ENCODE measurements around the gene DHX30. TPM values are rescaled to one million over a fixed set of nuclear protein-coding genes. Genes with fewer than 3 reads are reported as not detected.
"Not testable (repeated sequence)": the region's sequence is repeated elsewhere in the genome, so short reads cannot be mapped to it uniquely, and the experiment has no call there.

DHX30 gene
- total RNA-seq, 1 experiment from 2014 or later: 57.2 TPM

DNA sequence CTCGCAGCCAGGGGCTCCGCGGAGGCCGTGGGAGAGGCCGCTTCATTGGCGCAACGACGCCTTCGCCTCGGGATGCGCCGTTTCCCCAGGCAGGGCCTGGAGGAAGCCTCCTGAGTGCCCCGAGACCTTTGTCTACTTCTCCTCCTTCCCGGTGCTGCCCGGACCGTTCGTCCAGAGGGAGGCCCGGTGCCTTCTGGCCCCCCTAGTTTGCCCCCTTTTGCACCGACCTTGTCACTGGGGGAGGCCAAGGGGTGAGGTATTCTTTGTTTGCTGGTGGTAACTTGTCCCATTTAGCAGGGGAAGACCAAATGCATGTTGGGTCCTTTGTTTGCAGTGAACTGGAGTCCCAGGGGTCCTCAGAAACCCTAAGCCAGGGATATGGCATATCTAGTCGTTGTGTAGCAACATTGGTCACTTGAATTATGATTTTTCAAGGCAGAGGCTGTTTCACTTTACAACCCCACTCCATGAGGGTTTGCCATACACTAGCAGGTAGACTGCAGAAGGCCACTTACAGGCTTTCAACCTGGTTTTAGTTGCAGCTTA is 615 bp downstream of the DHX30 start:
- DNase-seq (ENCODE audit: low read depth): no peak

DNA sequence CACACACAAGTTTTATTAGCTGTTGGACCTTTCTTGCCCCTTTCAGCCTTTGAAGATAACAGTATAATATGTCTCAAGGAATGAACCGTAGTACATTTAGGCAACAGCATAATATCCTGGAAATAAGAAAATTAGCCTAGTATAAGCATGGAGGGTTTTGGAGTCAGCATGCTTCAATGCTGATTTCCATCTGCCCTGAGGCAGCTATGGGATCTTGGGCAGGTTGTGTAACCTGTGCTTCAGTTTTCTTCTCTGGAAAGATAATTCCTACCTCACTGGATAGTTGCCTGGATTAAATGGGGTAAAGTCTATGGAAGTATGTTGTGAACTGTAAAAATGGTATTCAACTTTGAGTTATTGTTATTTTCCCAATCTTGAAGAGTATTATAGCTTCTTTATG is 1.6 kb downstream of the DHX30 start:
- no peak for DNase-seq (ENCODE audit: low read depth)

DNA sequence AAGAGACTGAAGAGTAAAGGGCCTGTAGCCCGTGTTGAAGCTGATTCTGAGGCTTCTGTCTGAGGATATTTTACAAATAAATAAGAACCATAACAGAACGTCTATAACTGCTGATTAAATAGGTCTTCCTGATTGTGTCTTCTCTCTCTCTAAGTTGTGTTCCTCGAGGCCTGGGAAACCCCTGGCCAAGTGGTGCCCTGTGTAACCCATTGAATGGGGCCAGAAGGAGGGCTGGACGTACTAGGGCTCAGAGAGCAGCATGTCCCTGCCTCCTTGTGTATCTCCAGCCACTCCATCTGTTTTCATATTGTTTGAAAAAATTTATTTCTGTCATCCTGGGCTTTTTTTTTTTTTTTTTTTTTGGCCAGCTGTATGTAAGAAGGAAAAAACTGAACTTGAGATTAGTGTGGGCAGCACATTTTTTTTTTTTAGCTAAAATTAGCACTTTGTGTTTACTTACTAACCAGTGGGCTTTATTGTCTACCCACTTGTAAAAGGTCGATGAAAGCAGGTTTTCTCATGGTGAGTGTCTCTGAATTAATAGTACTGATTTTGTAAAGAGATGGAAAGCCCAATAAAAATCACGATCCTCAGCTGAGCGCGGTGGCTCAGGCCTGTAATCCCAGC is 10.7 kb downstream of the DHX30 start:
- no peak for DNase-seq (ENCODE audit: low read depth)

DNA sequence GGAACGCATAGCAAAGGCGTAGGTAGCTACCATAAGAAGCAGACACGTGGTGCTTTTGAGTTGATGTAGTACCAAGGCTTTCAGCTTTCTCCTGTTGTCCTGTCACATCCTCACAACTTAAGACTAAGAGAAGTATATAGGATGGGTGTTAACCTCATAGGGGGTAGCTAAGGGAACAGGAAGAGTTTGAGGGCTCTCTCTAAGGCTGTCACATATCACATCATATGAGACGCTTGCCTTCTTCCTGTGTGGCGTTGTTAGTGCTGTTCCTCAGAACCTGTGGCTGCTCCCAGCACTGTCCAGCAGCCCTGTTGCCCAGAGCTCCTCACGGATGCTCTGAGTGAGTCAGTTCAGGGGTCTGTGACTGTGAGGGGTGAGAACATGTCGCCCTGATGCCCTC is 14.7 kb downstream of the DHX30 start:
- DNase-seq (ENCODE audit: low read depth): no peak

DNA sequence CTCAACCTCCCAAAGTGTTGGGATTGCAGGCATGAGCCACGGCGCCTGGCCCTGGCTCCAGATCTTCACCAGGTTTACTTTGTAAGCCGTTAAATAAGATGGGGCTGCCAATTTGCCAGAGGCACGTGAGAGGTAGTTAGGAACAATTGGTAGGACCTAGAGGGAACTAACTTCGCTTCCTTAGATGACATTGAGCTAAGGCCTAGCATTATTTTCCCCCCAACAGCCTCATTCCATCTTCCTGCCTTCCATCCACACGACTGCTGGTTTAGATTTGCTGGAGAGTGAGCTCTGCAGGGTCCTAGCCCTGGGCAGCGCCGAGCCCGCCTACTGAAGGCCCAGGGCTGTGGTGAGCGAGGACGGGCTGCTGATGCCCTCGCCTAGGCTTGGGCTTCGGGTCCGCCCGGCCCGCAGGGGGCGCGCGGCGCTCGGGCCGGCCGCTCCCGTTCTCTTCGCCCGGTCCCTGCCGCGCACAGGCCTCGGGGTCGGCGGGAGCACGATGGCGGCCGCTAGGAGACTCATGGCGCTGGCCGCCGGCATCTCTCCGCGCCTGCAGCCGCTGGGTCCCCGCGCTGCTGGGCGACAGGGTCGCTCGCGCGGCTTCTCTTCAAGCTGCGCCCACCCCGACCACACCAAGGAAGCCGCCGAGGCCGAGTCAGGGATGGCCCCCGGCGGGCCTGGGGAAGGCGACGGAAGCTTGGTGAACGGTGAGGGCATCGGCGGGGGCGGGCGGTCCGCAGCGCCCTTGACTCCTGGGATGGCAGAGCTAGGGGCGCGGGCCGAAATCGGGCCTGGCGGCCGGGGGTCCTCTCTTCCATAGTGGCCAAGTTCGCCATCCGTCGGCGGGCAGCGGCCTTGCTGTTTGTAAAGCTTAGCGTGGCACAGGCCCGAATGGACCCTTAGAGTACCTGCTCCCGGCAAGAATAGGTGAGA is 21.9 kb downstream of the DHX30 start:
- peak; percentile 88 for DNase-seq (ENCODE audit: low read depth)

DNA sequence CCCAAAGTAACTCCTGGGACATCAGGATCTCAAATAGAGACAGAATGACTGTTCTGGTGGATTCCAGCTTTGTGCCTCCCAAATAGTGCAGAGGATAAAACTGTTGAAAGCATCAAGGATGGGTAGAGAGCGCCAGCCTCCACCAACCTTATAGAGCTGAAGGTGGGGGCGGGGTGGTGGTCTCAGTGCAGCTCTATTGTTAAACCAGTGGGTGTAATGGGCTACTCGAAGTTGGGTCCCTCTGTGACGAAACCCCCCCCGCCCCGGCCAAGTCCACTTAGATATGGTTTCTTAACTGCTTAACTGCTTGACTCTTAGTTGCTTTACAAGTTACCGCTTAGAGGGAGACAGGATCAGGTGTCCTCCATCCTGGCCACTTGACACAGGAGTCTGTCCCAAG is 22.7 kb downstream of the DHX30 start:
- no peak for DNase-seq (ENCODE audit: low read depth)

DNA sequence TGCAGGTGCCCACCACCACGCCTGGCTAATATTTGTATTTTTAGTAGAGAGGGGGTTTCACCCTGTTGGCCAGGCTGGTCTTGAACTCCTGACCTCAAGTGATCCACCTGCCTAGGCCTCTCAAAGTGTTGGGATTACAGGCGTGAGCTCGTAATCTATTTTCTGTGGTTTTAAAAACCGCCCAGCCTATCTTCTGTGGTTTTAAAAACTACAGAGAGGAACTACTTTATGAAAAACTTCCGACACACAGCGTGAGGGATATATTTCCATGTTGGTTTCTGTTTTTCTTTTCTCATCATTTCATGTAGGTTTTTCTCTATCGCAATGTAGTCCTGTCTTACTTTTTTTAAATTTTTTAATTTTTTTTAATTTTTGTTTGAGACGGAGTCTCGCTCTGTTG is 26.5 kb downstream of the DHX30 start:
- DNase-seq (ENCODE audit: low read depth): not testable (repeated sequence)

DNA sequence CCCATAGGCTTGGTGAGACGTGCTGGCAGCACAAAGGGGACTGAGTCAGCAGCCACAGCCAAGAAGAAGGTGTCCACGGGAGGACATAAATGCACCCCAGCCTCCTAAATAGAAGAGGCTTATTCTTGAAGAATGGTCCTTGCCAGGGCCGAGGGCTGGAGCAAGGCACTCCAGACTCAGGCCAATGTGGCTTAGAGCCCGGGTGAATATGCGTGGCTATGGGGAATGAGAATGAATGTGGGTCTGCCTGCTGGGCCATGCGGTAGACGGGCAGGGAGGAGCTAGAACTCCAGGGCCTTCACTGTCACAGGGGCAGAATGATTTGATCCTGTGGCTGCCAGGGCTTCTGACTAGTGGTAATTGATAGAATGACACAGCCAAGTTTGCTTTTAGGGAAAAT is 34.0 kb downstream of the DHX30 start:
- no peak for DNase-seq (ENCODE audit: low read depth)

DNA sequence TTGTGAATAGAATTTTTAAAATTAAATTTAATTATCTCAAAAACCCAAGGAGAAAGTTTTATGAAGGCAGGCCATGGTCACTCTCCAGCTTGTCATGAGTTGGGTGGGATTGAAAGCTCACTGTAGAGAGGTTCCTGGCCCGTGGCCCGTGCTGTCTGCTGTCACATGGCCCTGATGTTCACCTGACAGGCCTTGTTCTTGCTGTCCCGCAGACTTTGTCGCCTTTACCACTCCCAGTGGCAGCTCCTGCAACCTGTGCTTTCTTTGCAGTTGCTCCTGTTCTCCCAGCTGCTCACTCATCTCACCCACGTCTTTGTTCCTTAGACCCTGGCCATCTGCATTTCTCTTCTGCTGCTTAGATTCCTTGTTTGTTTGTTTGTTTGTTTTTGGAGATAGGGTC is 35.6 kb downstream of the DHX30 start:
- no peak for DNase-seq (ENCODE audit: low read depth)

DNA sequence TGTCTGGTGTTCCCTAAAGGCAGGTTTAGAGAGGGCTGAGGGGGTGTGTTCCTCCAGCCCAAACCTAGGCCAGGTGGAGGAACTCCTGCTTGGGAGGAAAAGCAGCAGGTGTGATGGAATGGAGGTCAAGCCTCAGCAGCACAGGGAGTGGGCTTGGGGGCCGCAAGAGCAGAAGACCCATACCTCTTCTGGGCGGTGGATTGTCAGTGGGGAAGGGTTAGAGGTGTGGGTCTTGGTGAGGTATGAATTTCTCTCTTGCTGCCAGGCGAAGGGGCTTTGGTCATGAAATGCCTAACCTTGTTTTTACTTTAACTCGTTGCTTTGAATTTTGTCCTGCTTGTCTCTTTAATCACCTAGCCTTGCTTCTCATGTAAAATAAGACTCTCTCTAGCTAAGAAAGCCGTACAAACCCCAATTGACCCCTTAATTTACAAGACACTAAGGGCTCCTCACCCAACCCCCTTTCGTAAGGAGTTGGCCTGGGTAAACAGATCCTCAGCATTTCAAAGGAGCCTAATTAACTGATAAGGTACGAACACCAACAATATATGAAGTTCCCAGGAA is 38.9 kb downstream of the DHX30 start:
- DNase-seq (ENCODE audit: low read depth): no peak

DNA sequence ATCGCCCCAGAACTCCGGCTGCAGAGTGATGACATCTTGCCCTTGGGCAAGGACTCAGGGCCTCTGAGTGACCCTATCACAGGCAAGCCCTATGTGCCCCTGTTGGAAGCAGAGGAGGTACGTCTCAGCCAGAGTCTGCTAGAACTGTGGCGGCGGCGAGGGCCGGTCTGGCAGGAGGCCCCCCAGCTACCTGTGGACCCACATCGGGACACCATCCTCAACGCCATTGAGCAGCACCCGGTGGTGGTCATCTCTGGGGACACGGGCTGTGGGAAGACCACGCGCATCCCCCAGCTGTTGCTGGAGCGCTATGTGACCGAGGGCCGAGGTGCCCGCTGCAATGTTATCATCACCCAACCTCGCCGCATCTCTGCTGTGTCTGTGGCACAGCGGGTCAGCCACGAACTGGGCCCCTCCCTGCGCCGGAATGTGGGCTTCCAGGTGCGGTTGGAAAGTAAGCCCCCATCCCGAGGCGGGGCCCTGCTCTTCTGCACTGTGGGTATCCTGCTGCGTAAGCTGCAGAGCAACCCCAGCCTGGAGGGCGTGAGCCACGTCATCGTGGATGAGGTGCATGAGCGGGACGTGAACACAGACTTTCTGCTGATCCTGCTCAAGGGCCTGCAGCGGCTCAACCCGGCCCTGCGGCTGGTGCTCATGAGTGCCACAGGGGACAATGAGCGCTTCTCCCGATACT is 43.4 kb downstream of the DHX30 start:
- no peak for DNase-seq (ENCODE audit: low read depth)

DNA sequence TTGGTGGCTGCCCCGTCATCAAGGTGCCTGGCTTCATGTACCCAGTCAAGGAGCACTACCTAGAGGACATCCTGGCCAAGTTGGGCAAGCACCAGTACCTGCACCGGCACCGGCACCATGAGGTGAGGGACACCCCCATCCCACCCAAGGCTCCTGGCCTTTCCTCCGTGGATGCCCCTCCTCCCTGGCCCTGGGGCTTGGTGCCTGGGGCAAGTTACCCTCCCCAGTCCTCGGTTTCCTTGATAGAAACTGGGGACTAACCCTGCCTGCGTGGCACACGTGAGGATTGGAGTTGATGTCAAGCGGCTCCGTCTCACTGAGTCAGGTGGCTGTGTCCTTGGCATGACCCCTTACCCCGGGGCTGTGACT is 43.9 kb downstream of the DHX30 start:
- no peak for DNase-seq (ENCODE audit: low read depth)

DNA sequence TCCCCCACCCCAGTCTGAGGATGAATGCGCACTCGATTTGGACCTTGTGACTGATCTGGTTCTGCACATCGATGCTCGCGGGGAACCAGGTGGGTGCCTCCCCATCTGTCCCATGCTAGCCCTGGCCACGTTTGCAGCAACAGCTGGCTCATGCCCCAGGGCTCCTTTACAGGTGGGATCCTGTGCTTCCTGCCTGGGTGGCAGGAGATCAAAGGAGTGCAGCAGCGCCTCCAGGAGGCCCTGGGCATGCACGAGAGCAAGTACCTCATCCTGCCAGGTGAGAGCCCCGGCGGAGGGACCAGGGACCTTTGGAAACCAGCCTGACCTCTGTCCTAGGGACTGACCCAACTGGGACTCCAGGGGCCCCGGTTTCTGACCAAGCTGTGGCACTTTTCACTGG is 44.3 kb downstream of the DHX30 start:
- DNase-seq (ENCODE audit: low read depth): no peak

DNA sequence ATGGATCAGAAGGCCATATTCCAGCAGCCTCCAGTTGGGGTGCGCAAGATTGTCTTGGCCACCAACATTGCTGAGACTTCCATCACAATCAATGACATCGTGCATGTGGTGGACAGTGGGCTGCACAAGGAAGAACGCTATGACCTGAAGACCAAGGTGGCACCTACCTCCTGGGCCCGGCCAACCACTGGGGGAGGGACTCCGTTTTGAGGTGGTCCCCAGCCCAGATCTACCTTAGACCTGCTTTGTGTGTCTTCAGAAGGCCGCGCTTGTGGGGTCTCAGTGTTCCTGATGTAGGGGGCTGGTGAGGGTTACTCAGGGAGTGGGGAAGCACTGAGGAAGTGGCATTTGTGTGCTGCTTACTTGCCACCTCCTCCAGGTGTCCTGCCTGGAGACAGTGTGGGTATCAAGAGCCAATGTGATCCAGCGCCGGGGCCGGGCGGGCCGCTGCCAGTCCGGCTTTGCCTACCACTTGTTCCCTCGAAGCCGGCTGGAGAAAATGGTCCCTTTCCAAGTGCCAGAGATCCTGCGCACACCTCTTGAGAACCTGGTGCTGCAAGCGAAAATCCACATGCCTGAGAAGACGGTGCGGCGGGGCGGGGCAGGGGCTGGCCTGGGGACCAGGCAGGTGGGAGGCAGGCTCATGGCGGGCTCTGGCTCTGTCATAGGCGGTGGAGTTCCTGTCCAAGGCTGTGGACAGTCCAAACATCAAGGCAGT is 45.0 kb downstream of the DHX30 start:
- DNase-seq (ENCODE audit: low read depth): no peak

DNA sequence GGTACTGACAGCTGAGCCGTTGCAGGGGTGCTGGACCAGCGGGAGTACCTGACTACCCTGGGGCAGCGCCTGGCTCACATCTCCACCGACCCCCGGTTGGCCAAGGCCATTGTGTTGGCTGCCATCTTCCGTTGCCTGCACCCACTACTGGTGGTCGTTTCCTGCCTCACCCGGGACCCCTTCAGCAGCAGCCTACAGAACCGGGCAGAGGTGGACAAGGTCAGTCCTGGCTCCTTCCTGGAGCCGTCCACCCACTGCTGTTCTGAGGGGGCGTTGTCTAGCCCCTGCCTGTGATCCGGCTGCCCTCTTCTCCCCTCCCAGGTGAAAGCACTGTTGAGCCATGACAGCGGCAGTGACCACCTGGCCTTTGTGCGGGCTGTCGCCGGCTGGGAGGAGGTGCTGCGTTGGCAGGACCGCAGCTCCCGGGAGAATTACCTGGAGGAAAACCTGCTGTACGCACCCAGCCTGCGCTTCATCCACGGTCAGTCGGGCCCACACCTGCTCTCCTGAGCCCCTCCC is 45.7 kb downstream of the DHX30 start:
- no peak for DNase-seq (ENCODE audit: low read depth)

DNA sequence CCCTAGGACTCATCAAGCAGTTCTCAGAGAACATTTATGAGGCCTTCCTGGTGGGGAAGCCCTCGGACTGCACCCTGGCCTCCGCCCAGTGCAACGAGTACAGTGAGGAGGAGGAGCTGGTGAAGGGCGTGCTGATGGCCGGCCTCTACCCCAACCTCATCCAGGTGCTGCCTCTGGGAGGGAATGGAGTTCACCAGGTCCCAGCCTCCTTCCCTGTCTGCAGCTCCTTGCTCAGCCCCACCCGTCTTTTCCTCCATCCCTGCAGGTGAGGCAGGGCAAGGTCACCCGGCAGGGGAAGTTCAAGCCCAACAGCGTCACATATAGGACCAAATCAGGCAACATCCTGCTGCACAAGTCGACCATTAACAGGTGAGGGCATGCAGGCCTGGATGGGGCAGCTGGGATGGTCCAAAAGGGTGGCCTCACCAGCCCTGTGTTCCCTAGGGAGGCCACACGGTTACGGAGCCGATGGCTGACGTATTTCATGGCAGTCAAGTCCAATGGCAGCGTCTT is 46.3 kb downstream of the DHX30 start:
- no peak for DNase-seq (ENCODE audit: low read depth)

DNA sequence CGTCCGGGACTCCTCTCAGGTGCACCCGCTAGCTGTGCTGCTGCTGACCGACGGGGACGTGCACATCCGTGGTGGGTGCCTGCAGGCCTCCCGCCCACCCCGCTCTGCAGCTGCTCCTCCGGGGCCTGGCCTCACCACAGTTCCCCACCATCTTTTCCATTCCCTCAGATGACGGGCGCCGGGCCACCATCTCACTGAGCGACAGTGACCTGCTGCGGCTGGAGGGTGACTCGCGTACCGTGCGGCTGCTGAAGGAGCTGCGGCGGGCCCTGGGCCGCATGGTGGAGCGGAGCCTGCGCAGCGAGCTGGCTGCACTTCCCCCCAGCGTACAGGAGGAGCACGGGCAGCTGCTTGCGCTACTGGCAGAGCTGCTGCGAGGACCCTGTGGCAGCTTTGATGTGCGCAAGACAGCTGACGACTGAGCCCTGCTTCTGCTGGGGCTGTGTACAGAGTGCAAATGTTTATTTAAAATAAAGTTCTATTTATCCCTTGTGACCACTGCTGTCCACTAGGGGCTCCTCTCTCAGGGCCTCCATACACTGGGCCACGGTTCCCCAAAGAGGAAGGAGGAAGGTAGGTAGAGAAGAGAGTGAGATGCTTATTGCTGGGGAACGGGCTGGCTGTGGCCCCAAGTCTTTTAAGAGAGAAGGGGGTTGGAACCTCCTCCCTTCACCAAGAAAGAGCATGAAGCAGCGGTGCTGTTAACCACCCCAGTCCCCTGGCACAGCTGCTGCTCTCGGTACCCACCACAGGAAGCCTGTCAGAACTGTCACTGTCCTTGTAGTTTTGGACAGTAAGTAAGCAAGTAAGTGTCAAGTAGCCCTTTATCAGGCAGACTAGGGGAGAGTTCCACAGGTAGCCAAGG is 47.0 kb downstream of the DHX30 start:
- no peak for DNase-seq (ENCODE audit: low read depth)

DNA sequence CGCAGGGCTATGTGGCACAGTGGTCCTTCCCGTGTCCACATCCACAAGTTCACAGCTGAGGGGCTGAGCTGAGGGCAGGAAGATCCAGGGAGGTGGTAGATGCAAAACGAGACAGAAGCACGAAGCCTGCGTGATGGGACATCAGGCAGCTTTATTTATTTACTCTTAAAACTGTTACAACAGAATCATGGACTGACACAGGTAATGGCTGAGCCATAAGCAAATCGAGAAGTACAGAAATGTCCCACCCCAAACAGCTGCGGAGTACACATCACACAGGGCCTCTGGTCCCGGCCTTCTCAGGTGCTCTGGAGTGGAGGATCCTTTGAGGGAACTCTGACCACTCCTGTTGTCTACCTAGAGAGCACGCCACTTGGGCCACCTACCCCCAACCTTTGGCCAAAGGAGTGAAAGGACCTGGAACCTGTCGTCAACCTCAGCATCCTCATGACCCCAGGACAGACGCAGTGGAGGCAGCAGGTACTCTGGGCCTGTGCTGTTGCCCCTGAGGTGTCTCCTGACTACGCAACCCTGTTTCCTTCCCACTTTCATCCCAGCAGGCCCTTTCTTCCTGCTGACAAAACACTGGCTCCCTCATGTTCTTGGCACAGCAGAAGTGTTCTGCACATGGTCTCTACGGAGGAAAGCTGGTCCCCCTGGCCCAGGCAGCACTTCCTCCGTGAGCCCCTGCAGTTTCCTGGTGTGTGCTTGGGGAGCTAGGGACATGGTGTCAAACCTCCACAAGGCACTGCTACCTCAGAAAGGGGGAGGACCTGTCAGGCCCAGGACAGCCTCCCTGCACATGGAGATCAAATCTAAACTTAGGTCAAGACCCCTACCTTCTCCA is 47.8 kb downstream of the DHX30 start:
- DNase-seq (ENCODE audit: low read depth): no peak

Measured in RPMI7951 (cell line).